ENCODE measurements around the gene RBPJ.
A peak's percentile ranks its signal among the peaks of the same experiment; 100 is the strongest.
"Not testable (repeated sequence)": the region's sequence is repeated elsewhere in the genome, so short reads cannot be mapped to it uniquely, and the experiment has no call there.

RBPJ gene

GRCh38 chr4:26375551-26375950 is 54.7 kb downstream of the RBPJ start:
- DNase-seq (ENCODE audit: low spot score) = no peak

GRCh38 chr4:26377328-26378311 is 56.8 kb downstream of the RBPJ start:
- no peak for DNase-seq (ENCODE audit: low spot score)

DNA sequence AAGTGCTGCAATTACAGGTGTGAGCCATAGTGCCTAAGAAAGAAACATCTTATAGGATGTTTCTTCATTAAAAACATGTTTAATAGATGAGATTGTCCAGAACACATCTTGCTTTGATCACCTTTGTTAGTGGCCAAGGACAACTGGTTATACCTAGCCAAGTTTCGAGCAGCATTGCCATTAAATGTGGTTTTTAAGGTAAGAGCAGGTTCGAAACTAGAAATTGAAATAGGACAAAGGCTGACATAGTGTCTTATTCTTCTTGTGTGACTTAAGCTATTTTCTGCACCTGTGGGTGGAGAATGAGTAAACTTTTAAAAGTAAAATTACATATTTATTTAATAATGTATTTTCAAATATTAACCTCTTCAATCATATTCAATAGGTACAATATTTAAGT is 59.0 kb downstream of the RBPJ start:
- DNase-seq (ENCODE audit: low spot score) = no peak

- no peak for DNase-seq (ENCODE audit: low spot score)
These were observed 59.9 kb downstream of the RBPJ start for GRCh38 chr4:26380740-26381139.

GRCh38 chr4:26384380-26385057 is 63.7 kb downstream of the RBPJ start:
- no peak for DNase-seq (ENCODE audit: low spot score)

DNA sequence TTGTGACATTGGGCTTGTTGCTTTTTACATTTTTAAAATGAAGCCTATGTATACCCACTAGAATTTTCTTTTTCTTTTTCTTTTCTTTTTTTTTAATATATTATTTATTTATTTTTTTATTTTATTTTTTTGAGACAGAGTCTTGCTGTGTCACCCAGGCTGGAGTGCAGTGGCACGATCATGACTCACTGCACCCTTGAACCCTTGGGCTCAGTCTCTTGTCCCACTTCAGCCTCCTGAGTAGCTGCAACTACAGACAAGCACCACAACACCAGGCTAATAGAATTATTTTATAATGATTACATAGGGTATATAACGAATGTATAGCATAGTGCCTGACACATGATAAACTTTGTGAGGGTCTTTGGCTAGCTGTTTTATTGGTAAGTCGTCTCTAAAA is 64.9 kb downstream of the RBPJ start:
- no peak for DNase-seq (ENCODE audit: low spot score)

- DNase-seq (ENCODE audit: low spot score) = no peak
These were observed 65.6 kb downstream of the RBPJ start for GRCh38 chr4:26386386-26386785.

DNA sequence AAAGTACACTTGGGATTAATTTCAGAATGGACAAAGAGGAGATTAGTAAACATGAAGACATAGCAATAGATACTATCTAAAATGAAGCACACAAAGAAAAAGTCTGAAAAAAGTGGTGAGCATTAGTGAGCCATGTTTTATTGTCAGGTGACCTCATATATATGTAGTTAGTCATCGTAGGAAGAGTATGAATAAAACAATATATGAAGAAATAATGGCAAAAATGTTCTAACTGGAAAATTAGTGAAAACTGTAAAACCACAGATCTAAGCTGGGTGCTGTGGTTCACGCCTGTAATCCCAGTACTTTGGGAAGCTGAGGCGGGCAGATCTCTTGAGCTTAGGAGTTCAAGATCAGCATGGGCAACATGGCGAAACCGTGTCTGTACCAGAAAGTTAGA is 67.9 kb downstream of the RBPJ start:
- no peak for DNase-seq (ENCODE audit: low spot score)

DNA sequence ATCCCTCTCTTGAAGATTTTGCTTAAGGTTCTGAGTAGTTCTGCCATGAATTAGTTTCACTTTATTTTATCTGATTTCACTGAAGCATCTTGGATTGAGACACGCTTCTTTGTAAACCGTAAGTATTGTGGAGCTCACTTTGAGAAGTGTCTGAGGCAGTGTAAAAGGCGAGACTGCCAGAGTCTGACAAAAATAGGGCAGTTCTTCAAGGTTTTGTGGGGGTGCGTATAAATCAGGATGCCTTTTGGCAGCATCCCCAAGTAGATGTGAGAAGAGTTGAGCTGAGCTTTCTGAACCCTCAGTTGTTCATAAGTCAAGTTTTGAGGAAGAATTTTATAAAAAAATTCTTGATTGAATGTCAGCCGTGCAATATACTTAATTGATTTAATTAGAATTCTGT is 76.3 kb downstream of the RBPJ start:
- DNase-seq (ENCODE audit: low spot score) = no peak

DNA sequence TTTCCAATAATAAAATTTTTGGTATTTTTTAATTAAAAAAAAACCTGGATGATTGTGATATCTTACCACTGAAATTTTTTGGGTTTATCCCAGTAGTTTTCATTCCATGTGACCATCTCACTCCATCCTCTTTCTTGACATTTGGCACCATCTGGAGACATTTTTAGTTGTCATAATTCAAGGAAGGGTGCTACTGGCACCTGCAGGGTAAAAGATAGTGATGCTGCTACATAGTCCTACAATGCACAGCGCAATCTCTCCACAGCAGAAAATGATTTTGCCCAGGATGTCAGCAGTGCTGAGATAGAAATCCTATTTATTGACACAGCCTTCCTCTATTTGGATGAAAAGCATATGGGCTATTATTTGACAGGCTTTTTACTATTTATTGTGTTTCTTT is 79.3 kb downstream of the RBPJ start:
- no peak for DNase-seq (ENCODE audit: low spot score)

- DNase-seq (ENCODE audit: low spot score) = not testable (repeated sequence)
These were observed 81.2 kb downstream of the RBPJ start for GRCh38 chr4:26402017-26402416.

- no peak for DNase-seq (ENCODE audit: low spot score)
These were observed 81.6 kb downstream of the RBPJ start for GRCh38 chr4:26402458-26402857.

DNA sequence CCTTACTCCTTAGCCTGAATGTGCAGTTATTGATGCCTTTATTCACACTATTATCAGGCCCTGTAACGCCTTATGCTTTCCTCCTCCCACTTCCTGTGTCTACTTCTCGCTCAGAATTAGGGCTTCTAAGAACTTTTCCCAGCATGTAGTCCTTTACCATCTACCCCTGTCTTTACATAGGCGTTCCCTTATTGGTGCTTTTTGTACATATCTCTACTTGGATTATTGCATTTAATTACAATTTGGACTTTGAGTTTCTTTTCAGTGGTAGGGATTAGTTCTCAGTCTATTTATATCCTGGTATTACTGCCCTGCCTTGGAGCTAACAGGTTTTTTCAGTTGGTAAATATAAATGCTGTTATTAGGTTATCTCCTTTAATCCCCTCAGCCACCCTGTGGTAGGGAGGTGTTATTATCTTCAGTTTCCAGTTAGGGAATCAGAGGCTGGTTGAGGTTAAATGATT is 84.0 kb downstream of the RBPJ start:
- peak; percentile 5 for DNase-seq (ENCODE audit: low spot score)

DNA sequence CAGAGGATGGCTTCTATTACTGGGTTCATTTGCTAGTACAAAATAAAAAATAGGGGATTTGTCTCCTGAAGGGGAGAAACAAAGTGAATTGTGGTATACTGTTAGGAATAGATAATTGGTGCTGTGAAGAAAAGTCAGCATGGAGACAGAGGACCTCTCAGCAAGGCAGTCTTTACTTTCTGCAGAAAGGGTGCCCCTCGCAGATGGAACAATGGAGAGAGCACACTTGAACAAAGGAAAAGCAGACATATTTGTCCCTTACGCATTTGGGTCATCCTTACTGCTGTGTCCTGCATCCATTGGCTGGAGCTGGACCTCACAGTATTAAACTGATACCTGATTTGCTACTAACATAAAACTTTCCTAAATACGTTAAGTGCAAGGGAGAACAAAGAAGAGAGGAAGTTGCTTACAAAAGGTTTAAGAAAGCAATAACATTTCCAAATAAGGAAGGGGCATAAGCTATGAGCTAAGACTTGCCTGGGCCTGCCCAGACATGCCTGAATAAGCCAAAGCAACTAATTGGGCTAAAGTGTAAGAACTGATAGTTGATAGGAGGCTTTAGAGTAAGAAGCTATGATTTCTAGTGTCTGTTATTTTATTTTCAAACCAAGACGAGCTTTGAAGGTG is 85.6 kb downstream of the RBPJ start:
- no peak for DNase-seq (ENCODE audit: low spot score)

- no peak for DNase-seq (ENCODE audit: low spot score)
These were observed 86.7 kb downstream of the RBPJ start for GRCh38 chr4:26407476-26407875.

GRCh38 chr4:26410385-26411293 is 89.8 kb downstream of the RBPJ start:
- peak; percentile 83 for DNase-seq (ENCODE audit: low spot score)

- DNase-seq (ENCODE audit: low spot score) = no peak
These were observed 91.9 kb downstream of the RBPJ start for GRCh38 chr4:26412381-26413372.

- no peak for DNase-seq (ENCODE audit: low spot score)
These were observed 92.8 kb downstream of the RBPJ start for GRCh38 chr4:26413582-26413981.

DNA sequence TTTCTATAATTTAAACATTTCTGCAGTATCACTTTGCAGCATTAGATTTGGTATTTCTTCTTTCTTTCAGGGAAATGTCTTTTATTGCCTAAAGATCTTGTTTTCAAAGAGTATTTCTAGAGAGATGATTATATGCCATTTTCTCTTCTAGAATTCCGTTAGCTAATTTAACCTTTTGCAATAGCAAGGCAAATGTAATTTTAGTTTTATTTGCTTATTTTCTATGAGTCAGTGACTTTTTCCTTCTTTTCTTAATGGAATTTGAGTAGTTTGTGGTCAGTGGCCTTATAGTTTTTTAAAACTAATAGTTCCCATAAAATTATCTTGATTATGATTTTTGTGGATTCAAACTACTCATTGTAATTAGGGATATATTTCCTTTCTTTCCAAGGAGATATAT is 97.3 kb downstream of the RBPJ start:
- DNase-seq (ENCODE audit: low spot score) = no peak

DNA sequence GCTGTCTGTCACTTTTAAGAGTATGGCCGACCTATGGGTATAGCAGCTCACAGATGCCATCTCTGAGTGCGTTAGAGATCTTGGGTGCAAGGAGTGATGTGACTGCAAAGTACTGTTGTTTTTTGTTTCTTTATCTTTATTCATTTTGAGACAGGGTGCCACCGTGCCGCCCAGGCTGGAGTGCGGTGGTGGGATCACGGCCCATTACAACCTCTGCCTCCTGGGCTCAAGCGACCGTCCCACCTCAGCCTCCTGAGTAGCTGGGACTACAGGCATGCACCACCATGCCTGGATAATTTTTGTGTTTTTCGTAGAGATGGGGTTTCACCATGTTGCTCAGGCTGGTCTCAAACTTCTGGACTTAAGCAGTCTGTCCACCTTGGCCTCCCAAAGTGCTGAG is 98.0 kb downstream of the RBPJ start:
- DNase-seq (ENCODE audit: low spot score) = no peak
